ENCODE data around the gene NAA35. TPM values are rescaled to one million over a fixed set of nuclear protein-coding genes. Genes with fewer than 3 reads are reported as not detected.

The NAA35 gene
- total and polyA plus RNA-seq, 9 of the 15 experiments (the other 6 are each of a cell fraction or from before 2014, with no cell fraction given): 17.7 to 43.9 (median 29.0) TPM

- in situ Hi-C loops (cut with MboI): no loop called here
- H3K4me3 ChIP-seq: no peak overlapping the region
- ChIA-PET CTCF (ENCODE audit: low intra/inter-chr PET ratio) (no interaction called here), POLR2A (no interaction called here)
- peaks cover 0 to 6% of the 10 kb centered on the region in 2 experiments; a peak in 3 of 5 replicates for H3K4me1 ChIP-seq (replicated peaks in 1 of 2; ENCODE audit: control insufficient read depth in 2 of 2, insufficient read depth in 2 of 2, low read length in 2 of 2)
- H3K4me2 ChIP-seq (ENCODE audit: insufficient read depth, low read length): no peak overlapping the region
- no TSS peak for BruUV-seq (replicated peaks)
- H3K9me3 ChIP-seq (replicated peaks; ENCODE audit: control insufficient read depth, insufficient read depth, low read depth, low read length): no peaks in the 10 kb centered on the region
- DNase-seq (ENCODE audit: extremely low read depth in 1 of 4, low spot score in 3 of 4) (no peak), FAIRE-seq (no peak), ATAC-seq (no peak)
- no peak for TF ChIP-seq SETDB1 (IDR thresholded peaks at IDR 0.05; ENCODE audit: low read length)
- TF ChIP-seq SPI1 (IDR thresholded peaks at IDR 0.05; ENCODE audit: borderline replicate concordance, low read depth, low read length): peak; percentile 86
- H3K79me2 ChIP-seq (ENCODE audit: control insufficient read depth, insufficient read depth, low read length): no peaks in the 10 kb centered on the region
- H4K20me1 ChIP-seq (replicated peaks; ENCODE audit: control insufficient read depth, insufficient read depth, low read length): no peaks in the 10 kb centered on the region
- H3K36me3 ChIP-seq (ENCODE audit: control insufficient read depth, insufficient read depth, low read length): no peaks in the 10 kb centered on the region
- no peaks in the 10 kb centered on the region; a peak in 1 of 5 replicates for H3K27me3 ChIP-seq (ENCODE audit: control insufficient read depth in 2 of 2, insufficient read depth in 2 of 2, low read length in 2 of 2)
- no peak overlapping the region for H3K9ac ChIP-seq (ENCODE audit: insufficient read depth in 1 of 2, low read depth in 2 of 2, low read length in 2 of 2)
- H3K9me1 ChIP-seq (ENCODE audit: control insufficient read depth, insufficient read depth, low read length): no peaks in the 10 kb centered on the region
- 16% methylated on average over 4 of the region's 4 CpGs for WGBS (ENCODE audit: insufficient coverage, low coverage, missing lambda C conversion rate)
- no peak overlapping the region for H3K27ac ChIP-seq (ENCODE audit: extremely low read depth, low read depth, low read length)
- intact Hi-C loops (cut with micrococcal nuclease): no loop called here
- peak overlapping the region; percentile 19; the same call in 1 of the 2 replicates for H2AFZ ChIP-seq (ENCODE audit: low read depth, low read length)
These were observed 43.1 kb upstream of the NAA35 start for GRCh38 chr9:85897848-85898247.

- no TSS peak for BruUV-seq (replicated peaks)
- TF ChIP-seq CAMTA2 (CRISPR knock-in tag; conservative IDR thresholded peaks at IDR 0.05) (no peak), FOXA3 (CRISPR knock-in tag; conservative IDR thresholded peaks at IDR 0.05 in 1 of 2, IDR thresholded peaks at IDR 0.05 in 1 of 2) (peak in 1 of 2 experiments; percentile 62; a peak in 1 of 4 replicates), GABPA (tag; conservative IDR thresholded peaks at IDR 0.05; ENCODE audit: low read depth) (no peak)
- no peaks in the 10 kb centered on the region for H3K79me2 ChIP-seq (ENCODE audit: control insufficient read depth, insufficient read depth, low read length)
- in situ Hi-C loops (cut with MboI): no loop called here
- H3K4me1 ChIP-seq (replicated peaks in 1 of 2; ENCODE audit: control insufficient read depth in 2 of 2, insufficient read depth in 2 of 2, low read length in 2 of 2): peaks cover 0 to 6% of the 10 kb centered on the region in 2 experiments; a peak in 3 of 5 replicates
- FAIRE-seq: no peak
- H4K20me1 ChIP-seq (replicated peaks; ENCODE audit: control insufficient read depth, insufficient read depth, low read length): no peaks in the 10 kb centered on the region
- no peaks in the 10 kb centered on the region for H3K9me1 ChIP-seq (ENCODE audit: control insufficient read depth, insufficient read depth, low read length)
- H2AFZ ChIP-seq (ENCODE audit: low read depth, low read length): peak overlapping the region; percentile 19; the same call in 1 of the 2 replicates
- H3K4me2 ChIP-seq (ENCODE audit: insufficient read depth, low read length): no peak overlapping the region
- H3K4me3 ChIP-seq: no peak overlapping the region
- intact Hi-C loops (cut with micrococcal nuclease): no loop called here
- ATAC-seq: peak; percentile 34; the same call in 1 of the 3 replicates
- H3K27ac ChIP-seq (ENCODE audit: extremely low read depth, low read depth, low read length): no peak overlapping the region
- CTCF ChIA-PET (ENCODE audit: low intra/inter-chr PET ratio): no interaction called here
- H3K27me3 ChIP-seq (ENCODE audit: control insufficient read depth in 2 of 2, insufficient read depth in 2 of 2, low read length in 2 of 2): no peaks in the 10 kb centered on the region; a peak in 1 of 5 replicates
- H3K9me3 ChIP-seq (replicated peaks; ENCODE audit: control insufficient read depth, insufficient read depth, low read depth, low read length): no peaks in the 10 kb centered on the region
- no peak for DNase-seq (ENCODE audit: extremely low read depth in 1 of 4, low spot score in 3 of 4)
- no peak overlapping the region for H3K9ac ChIP-seq (ENCODE audit: insufficient read depth in 1 of 2, low read depth in 2 of 2, low read length in 2 of 2)
- 0% methylated on average over 3 of the region's 6 CpGs for WGBS (ENCODE audit: insufficient coverage, low coverage, missing lambda C conversion rate)
- POLR2A ChIA-PET: no interaction called here
- H3K36me3 ChIP-seq (ENCODE audit: control insufficient read depth, insufficient read depth, low read length): no peaks in the 10 kb centered on the region
These were observed 42.6 kb upstream of the NAA35 start for GRCh38 chr9:85898332-85898731.
